ENCODE measurements around the gene CCDC27.

CCDC27 gene

GRCh38 chr1:3771108-3772026, 19.1 kb downstream of the CCDC27 start:
- no peak for DNase-seq (ENCODE audit: low read depth, low spot score)
- peak overlapping the region; percentile 62 for H3K4me3 ChIP-seq (ENCODE audit: low read depth, low read length)
- POLR2A ChIA-PET = no interaction called here
- no peak for TF ChIP-seq CTCF (IDR thresholded peaks at IDR 0.05; ENCODE audit: insufficient read depth, low read length, missing control alignments)
- CTCF ChIA-PET = interaction anchor here (1.0 kb wide), 1 partner anchor 152 kb away, joined by 3 read pairs; no protein-coding TSS in a partner anchor

- peak overlapping the region; percentile 62 for H3K4me3 ChIP-seq (ENCODE audit: low read depth, low read length)
- TF ChIP-seq CTCF (IDR thresholded peaks at IDR 0.05; ENCODE audit: insufficient read depth, low read length, missing control alignments) = no peak
- POLR2A ChIA-PET = no interaction called here
- CTCF ChIA-PET = interaction anchor here (1.0 kb wide), 1 partner anchor 153 kb away, joined by 3 read pairs; no protein-coding TSS in a partner anchor
- no peak for DNase-seq (ENCODE audit: low read depth, low spot score)
Measured at GRCh38 chr1:3772027-3772714, 19.9 kb downstream of the CCDC27 start.

GRCh38 chr1:3772715-3773571, 20.7 kb downstream of the CCDC27 start, which contains the start of gene SMIM1:
Gene SMIM1, plus strand, starts transcription at chr1:3772749. Its CDS starts 2,625 bp downstream, at chr1:3775374.
- no peak for DNase-seq (ENCODE audit: low read depth, low spot score)
- CTCF ChIA-PET = no interaction called here
- POLR2A ChIA-PET = no interaction called here

DNA sequence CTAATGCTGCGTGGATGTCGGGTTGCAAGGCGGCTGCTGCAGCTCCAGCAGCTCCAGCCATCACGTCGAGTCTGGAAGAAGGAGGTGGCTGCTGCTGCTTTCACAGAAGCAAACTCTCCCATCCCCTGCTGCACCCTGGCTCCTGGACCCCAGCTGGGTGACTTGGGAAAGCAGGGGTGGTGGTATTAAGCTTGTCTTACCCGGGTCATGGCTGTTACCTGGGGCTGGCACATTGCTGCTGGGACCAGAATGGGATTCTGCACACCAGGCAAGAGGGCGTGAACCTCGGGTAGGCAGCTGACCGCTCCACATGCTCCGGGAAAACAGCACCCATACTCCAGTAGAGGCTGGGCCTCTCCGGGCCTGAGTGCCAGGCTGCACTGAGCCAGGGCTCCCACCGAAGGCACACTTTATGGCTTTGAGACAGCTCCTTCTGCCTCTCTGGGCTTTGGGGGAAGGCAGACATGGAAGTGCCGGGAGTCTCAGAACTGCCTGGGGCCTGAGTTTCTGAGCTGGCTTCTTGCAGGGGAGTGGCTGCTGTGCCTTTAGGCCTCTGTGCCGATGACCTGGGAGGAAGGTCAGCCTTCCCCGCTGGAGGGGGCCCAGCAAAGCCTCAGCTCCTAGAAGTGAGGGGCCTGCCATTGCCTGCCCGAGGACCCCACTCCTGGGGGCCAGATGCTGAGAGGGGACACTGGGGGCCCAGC, 21.5 kb downstream of the CCDC27 start:
- no peak for DNase-seq (ENCODE audit: low read depth, low spot score)
- ChIA-PET CTCF (no interaction called here), POLR2A (no interaction called here)
- peak overlapping the region; percentile 54; the same call in 1 of the 2 replicates for H3K4me3 ChIP-seq (ENCODE audit: low read depth, low read length)
- TF ChIP-seq CTCF (IDR thresholded peaks at IDR 0.05; ENCODE audit: insufficient read depth, low read length, missing control alignments) = no peak

More at GRCh38 chr1:3772715-3773571, 20.7 kb downstream of the CCDC27 start, which contains the start of gene SMIM1:
- H3K4me3 ChIP-seq (ENCODE audit: low read depth, low read length) = peak within 1 kb of the TSS; percentile 62
- no peak for TF ChIP-seq CTCF (IDR thresholded peaks at IDR 0.05; ENCODE audit: insufficient read depth, low read length, missing control alignments)

- no peak for DNase-seq (ENCODE audit: low read depth, low spot score)
- TF ChIP-seq CTCF (IDR thresholded peaks at IDR 0.05; ENCODE audit: insufficient read depth, low read length, missing control alignments) = no peak
- CTCF ChIA-PET = no interaction called here
- POLR2A ChIA-PET = no interaction called here
- no peak overlapping the region for H3K4me3 ChIP-seq (ENCODE audit: low read depth, low read length)
Measured at GRCh38 chr1:3774276-3774945, 22.2 kb downstream of the CCDC27 start.

Data from AG04449 (cell line).